GM12892 (cell line): ENCODE results near the gene AP2A2.

Source experiments
- POLR2A ChIP-seq: IDR thresholded peaks from 2 replicates; pipeline ENCODE4 v1.6.1; 2011; ENCODE audit warnings: low read depth, low read length, control low read depth
- POLR2AphosphoS5 ChIP-seq: IDR thresholded peaks from 2 replicates; pipeline ENCODE4 v1.6.1; 2011; ENCODE audit warnings: low read depth, low read length, control low read depth
- TAF1 ChIP-seq: IDR thresholded peaks from 2 replicates; pipeline ENCODE4 v1.6.1; 2011; ENCODE audit warnings: low read depth, mild to moderate bottlenecking, control low read depth, low read length, borderline replicate concordance

GRCh38 chr11:995044-995751, 69.5 kb downstream of the AP2A2 start:
- TF ChIP-seq POLR2A (no peak), POLR2AphosphoS5 (no peak), TAF1 (no peak)
